LoVo (cell line): Measurements from ENCODE around the gene AQP7.
A peak's percentile ranks its signal among the peaks of the same experiment; 100 is the strongest.
"Not testable (repeated sequence)": the region's sequence is repeated elsewhere in the genome, so short reads cannot be mapped to it uniquely, and the experiment has no call there.

ENCODE experiments used
- DNase-seq: peaks from one replicate; pipeline ENCODE4 v3.0.0-alpha.2; 2016; ENCODE audit warnings: low spot score

Gene AQP7

DNA sequence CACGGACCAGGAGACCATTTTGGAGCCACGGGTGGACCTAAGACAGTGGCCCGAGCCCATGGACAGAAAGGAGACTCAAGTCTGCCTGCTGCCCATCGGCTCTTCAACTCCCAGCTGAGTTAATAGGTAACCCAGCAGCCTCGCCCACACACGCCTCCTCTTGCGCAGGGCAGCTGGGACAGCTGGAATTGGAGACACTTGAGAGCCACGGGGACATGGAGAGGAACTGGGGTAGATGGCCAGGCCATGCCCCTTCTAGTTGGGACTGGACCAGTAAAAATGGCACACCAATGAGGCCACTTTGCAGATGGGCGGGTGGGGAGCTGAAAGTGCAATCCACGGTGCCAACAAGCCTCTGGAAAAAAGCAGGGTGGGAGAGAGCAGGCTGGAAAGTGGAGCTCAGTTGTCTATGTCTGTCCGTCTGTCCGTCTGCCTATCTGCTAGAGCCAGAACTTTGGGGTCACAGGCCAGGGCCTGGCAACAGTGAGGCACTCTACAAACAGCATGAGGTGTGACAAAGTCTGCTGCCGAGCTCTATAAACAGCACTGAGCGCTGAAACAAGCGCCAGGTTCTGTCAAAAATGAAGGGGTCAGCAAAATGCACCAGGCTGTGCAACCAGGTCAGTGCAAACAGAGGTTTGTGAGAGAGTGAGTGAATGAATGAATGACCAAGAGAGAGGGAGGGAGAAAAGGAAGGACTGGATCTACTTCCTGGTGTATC, 7.0 kb downstream of the AQP7 start:
- not testable (repeated sequence) for DNase-seq

DNA sequence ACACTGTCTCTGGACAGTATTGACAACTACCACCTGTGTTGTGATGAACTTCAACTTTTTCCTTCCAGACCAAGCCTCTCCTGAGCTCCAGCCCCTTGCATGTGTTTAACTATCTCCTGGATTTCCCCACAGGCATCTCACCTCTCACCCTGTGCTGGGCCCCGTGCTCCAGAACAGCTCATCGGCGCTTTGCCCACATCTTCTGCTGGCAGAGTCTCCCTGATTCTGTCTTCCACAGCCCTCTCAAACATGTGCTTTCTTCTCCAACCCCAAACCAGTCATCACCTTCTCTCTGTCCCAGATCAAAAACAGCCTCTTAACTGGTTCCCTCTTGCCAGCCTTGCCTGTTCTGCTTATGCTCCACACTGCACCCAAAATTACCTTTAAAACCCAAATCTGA, 8.4 kb downstream of the AQP7 start:
- not testable (repeated sequence) for DNase-seq

DNA sequence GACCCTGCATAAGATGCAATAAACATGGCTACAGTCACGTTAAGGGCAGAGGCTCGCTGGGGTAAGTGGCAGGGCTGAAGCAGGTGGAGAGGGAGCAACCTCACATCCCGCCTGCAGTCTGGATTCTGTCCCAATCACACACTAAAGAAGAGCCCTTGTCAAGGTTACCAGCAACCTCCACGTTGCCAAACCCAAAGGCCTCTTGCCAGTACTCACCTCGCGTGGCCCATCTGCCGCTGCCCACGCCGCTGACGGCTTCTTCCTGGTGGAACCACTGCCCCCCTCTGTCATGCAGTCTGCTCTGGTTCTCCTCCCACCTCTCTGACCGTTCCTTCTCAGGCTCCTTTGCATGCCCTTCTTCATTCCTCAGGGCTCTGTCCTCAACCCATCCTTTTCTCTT, 8.8 kb downstream of the AQP7 start:
- DNase-seq: no peak

GRCh38 chr9:33392591-33393021, 9.8 kb downstream of the AQP7 start:
- not testable (repeated sequence) for DNase-seq

- DNase-seq: peak; percentile 74
These were observed 11.1 kb downstream of the AQP7 start for GRCh38 chr9:33391111-33391771.

DNA sequence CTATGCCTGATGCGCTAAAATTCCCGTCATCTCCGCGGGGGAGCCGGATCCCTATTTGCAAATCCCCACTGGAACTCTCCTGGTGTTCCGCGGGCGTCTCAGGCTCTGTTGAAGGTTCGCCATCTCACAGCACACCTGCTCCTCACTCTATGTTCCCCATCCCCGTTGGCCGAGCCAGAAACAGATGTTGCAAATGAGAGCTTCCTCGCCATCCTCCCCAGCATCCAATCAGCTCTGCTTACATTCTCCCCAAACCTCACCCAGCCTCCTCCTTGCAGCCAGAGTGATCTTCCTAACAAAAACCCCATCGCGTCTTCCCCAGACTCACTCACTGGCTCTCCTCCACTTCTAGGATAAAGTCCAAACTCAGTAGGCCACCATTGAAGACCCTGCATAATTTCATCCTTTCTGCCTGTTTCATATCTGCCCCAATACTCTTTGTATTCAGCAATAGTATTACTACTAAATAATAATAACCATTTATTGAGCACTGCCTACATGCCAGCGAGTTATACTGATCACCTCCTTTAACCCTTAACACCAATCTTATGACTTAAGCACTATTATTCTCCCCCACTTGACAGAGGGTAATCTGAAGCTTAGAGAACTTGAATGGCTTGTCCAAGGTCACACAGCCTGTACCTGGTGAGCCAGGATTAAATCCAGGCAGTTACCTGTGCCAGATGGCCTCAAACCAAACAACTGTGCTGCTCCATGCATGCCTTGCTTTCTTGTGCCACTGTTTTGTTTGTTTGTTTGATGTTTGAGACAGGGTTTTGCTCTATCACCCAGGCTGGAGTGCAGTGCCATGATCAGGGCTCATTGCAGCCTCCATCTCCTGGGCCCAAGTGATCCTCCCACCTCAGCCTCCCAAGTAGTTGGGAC, 14.0 kb downstream of the AQP7 start:
- DNase-seq: no peak

- DNase-seq: not testable (repeated sequence)
These were observed 15.4 kb downstream of the AQP7 start for GRCh38 chr9:33386998-33387397.

- not testable (repeated sequence) for DNase-seq
These were observed 15.7 kb downstream of the AQP7 start for GRCh38 chr9:33386641-33386996.

DNA sequence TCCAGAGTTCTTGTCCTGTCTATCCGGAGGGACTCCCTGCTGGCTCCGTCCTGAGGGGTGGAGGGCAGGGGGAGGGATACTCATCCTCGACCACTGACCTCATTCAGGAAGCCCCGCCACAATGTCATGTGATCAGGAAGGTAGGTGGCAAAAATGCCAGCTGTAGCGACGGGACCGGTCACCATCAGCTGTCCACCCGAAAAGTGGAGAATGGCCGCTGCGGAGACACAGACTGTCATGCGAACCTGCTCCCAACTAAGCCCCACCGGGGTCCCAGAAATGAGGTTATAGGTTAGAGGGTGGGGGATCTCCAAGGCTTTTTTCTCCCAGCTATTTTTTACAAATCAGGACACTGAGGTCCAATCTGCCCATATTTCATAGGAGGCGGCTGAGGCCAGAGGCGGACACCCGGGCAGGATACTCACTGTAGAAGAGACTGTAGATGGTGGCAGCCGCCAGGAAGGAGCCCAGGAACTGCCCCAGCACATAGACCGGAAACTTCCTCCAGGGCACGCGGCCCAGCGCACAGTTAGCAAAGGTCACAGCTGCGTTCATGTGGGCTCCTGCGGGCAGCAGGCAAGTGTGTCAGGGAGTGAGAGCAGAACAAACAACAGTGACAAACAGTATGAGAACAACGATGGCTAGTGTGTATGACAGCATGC, 16.3 kb downstream of the AQP7 start:
- not testable (repeated sequence) for DNase-seq

- not testable (repeated sequence) for DNase-seq
These were observed 16.8 kb downstream of the AQP7 start for GRCh38 chr9:33385536-33385935.

- DNase-seq: not testable (repeated sequence)
These were observed 19.0 kb downstream of the AQP7 start for GRCh38 chr9:33383396-33383795.

GRCh38 chr9:33382397-33382796, 20.0 kb downstream of the AQP7 start:
- DNase-seq: not testable (repeated sequence)

GRCh38 chr9:33381231-33381791, 21.1 kb downstream of the AQP7 start:
- no peak for DNase-seq

GRCh38 chr9:33380390-33381094, 21.8 kb downstream of the AQP7 start:
- no peak for DNase-seq

DNA sequence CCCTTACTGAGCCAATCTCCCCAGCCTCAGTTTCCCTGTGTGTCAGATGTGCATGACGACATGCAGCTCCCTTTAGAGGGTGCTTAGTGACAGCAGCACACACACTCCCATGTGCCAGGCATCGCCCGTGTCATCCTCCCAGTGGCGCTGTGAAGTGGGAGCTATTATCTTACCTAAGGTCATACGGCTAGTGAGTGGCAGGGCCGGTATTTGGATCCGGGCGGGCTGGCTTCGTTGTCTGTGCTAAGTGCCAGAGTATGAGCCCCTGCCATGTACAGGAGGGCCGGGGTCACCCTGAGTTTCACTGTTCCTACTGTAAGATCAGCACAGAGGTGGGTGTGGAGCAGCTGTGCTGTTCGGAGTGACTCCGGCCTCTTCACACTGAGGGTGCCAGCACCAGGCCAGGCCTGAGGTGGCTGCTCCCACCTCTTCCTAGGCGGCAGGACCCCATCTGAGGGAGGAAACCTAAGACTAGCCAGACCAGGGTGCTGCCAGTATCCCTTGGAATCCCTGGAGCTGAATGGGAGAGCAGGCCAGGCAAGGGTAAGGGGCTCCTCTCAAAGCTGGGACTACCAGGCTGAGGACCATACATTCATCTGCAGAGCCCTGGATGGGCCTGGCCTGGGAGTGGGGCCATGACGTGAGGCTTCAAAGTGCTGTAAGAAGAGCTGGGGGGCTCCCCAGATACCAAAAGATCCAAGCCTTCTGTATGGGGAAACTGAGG, 22.5 kb downstream of the AQP7 start:
- no peak for DNase-seq

DNA sequence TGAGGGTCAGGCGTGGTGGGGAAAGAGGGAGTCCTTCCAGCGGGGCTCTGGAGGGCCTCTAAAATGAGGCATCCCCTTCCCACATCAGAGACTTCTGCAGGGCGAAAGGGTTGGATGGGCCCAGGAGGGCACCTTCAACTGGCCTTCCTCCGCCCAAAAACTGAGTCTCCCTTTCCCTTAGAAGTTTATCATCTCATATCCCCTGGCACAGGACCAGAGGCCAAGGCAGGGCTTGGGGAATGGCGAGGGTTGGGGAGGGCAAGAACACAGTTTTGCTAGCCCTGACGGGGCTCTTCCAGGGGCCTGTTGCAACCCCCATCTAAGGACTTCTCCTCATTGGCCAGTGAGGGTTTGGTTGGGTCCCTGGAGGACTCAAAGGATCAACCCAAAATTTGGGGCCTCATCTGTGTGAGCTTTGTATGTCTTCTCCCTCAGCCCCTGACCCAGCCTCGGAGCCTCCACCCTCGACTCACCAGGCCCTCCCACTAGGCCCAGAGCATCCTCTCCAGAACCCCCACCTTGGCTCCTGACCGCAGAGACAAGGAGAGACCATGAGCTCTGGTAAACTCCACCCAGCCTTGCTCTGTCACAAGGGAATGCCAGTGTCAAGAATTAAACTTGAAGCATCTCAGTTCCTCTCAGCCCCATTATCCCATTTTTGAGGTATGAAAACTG, 24.1 kb downstream of the AQP7 start:
- DNase-seq: no peak

GRCh38 chr9:33377089-33377715, 25.2 kb downstream of the AQP7 start:
- DNase-seq: no peak

DNA sequence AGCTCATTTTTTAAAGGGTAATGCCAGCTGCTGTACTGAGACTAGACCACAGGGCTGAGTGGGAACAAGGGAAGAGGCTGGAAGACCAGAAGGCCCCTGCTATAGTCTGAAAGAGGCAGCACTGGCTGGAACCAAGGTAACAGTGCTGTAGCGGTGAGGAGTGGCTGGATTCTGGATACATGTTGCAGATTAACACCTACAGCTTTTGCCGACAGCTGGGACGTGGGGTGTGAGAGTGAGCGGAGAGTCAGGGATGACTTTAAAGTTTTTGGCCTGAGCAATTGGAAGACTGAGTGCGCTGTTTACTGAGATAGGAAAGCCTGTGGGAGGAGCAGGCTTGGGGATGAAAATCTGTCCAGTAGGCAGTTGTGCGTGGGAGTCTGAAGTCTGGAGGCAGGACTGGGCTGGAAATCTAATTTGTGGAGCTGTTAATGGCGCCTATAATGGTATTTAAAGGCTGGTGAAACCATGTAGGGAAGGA, 26.5 kb downstream of the AQP7 start:
- DNase-seq: no peak

DNA sequence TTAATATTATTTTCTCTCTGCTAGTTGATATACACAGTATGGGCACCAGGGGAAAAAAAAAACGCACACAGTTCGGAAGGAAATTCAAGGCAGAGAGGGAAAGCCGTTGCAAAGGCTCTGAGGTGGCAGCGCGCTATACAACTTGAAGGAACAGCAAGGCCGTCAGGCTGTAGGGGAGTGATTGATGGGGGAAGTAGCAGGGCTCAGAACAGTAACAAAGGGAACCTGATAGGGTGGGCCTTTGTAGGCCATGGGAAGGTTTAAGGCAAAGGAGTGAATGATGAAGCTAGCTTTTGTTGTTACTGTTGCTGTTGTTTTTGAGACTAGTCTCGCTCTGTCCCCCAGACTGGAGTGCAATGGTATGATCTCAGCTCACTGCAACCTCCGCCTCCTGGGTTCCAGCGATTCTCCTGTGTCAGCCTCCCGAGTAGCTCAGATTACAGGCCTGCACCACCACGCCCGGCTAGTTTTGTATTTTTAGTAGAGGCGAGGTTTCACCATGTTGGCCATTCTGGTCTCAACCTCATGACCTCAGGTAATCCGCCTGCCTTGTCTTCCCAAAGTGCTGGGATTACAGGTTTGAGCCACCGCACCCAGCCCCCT, 27.0 kb downstream of the AQP7 start:
- DNase-seq: no peak
